Measurements from ENCODE around the gene OR1M1.
"Not testable (repeated sequence)": the region's sequence is repeated elsewhere in the genome, so short reads cannot be mapped to it uniquely, and the experiment has no call there.

The OR1M1 gene

GRCh38 chr19:9058905-9059667, 27.8 kb upstream of the OR1M1 start:
- no peak for DNase-seq (ENCODE audit: low spot score in 2 of 2)
- no peak for ATAC-seq (ENCODE audit: low read depth)

DNA sequence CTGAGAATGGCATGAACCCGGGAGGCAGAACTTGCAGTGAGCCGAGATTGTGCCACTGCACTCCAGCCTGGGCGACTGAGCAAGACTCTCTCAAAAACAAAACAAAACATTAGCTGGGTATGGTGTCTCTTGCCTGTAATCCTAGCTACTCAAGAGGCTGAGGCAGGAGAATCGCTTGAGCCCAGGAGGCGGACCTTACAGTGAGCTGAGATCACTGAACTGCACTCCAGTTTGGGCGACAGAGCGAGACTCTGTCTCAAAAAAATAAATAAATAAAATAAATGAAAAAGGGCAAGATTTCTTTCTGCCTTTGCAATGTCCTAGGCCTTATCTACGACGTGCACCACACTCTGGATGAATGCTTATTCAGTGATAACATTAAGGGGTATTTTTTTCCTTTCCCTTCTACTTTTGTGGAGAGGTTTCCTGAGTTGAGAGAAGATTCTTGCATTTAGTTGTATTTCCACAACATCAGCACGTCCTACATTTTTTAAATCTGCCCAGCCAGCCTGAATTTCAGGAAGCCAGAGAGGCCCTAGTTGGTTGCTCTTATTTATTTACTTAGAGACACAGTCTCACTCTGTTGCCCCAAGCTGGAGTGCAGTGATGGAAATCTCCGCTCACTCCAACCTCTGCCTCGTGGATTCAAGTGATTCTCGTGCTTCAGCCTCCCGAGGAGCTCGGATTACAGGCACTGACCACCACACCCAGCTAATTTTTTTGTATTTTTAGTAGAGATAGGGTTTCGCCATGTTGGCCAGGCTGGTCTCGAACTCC, 26.1 kb upstream of the OR1M1 start:
- Mint-ChIP-seq H3K9me3 (peaks cover 5% of the 10 kb centered on the region), H3K27me3 (peaks cover 2% of the 10 kb centered on the region), H3K36me3 (peaks cover 2% of the 10 kb centered on the region), H3K4me1 (no peaks in the 10 kb centered on the region), H3K27ac (no peak overlapping the region), H3K4me3 (no peak overlapping the region)
- ATAC-seq (ENCODE audit: low read depth) (no peak), DNase-seq (ENCODE audit: low spot score in 2 of 2) (no peak)

More at GRCh38 chr19:9058905-9059667, 27.8 kb upstream of the OR1M1 start:
- H3K4me1 Mint-ChIP-seq, result no peaks in the 10 kb centered on the region
- peaks cover 7% of the 10 kb centered on the region for H3K9me3 Mint-ChIP-seq
- peaks cover 2% of the 10 kb centered on the region for H3K27me3 Mint-ChIP-seq
- H3K36me3 Mint-ChIP-seq, result peaks cover 2% of the 10 kb centered on the region
- H3K27ac Mint-ChIP-seq, result no peak overlapping the region
- H3K4me3 Mint-ChIP-seq, result no peak overlapping the region

DNA sequence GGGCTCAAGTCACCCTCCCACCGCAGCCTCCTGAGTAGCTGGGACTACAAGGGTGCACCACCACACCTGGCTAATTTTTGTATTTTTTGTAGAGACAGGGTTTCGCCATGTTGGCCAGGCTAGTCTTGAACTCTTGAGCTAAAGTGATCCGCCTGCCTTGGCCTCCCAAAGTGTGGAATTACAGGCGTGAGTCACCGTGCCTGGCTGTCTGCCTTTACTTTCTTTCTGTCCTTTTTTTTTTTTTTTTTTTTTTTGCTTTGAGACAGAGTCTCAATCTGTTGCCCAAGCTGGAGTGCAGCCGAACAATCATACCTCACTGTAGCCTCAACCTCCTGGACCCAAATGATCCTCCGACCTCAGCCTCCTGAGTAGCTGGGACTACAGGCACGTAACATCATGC, 25.0 kb upstream of the OR1M1 start:
- Mint-ChIP-seq H3K27ac (no peak overlapping the region), H3K9me3 (peaks cover 5% of the 10 kb centered on the region), H3K4me1 (no peaks in the 10 kb centered on the region), H3K36me3 (peaks cover 2% of the 10 kb centered on the region), H3K4me3 (no peak overlapping the region), H3K27me3 (peaks cover 2% of the 10 kb centered on the region)
- ATAC-seq (ENCODE audit: low read depth) (no peak), DNase-seq (ENCODE audit: low spot score in 2 of 2) (no peak)

GRCh38 chr19:9065457-9066014, 21.3 kb upstream of the OR1M1 start:
- H3K4me1 Mint-ChIP-seq, result no peaks in the 10 kb centered on the region
- DNase-seq (ENCODE audit: low spot score in 2 of 2) (no peak), ATAC-seq (ENCODE audit: low read depth) (no peak)
- no peak overlapping the region for H3K27ac Mint-ChIP-seq
- H3K27me3 Mint-ChIP-seq, result no peaks in the 10 kb centered on the region
- H3K9me3 Mint-ChIP-seq, result peaks cover 3% of the 10 kb centered on the region
- no peaks in the 10 kb centered on the region for H3K36me3 Mint-ChIP-seq
- no peak overlapping the region for H3K4me3 Mint-ChIP-seq

GRCh38 chr19:9070066-9070465, 16.8 kb upstream of the OR1M1 start:
- H3K27ac Mint-ChIP-seq, result no peak overlapping the region
- H3K4me1 Mint-ChIP-seq, result no peaks in the 10 kb centered on the region
- ATAC-seq (ENCODE audit: low read depth), result no peak
- H3K27me3 Mint-ChIP-seq, result no peaks in the 10 kb centered on the region
- no peaks in the 10 kb centered on the region for H3K36me3 Mint-ChIP-seq
- DNase-seq (ENCODE audit: low spot score in 2 of 2), result no peak
- H3K9me3 Mint-ChIP-seq, result peaks cover 2% of the 10 kb centered on the region
- H3K4me3 Mint-ChIP-seq, result no peak overlapping the region

GRCh38 chr19:9071720-9072119, 15.1 kb upstream of the OR1M1 start:
- H3K27me3 Mint-ChIP-seq; H3K27ac Mint-ChIP-seq; H3K4me1 Mint-ChIP-seq; DNase-seq (ENCODE audit: low spot score in 2 of 2); H3K4me3 Mint-ChIP-seq; H3K9me3 Mint-ChIP-seq; H3K36me3 Mint-ChIP-seq; ATAC-seq (ENCODE audit: low read depth): not testable (repeated sequence)

DNA sequence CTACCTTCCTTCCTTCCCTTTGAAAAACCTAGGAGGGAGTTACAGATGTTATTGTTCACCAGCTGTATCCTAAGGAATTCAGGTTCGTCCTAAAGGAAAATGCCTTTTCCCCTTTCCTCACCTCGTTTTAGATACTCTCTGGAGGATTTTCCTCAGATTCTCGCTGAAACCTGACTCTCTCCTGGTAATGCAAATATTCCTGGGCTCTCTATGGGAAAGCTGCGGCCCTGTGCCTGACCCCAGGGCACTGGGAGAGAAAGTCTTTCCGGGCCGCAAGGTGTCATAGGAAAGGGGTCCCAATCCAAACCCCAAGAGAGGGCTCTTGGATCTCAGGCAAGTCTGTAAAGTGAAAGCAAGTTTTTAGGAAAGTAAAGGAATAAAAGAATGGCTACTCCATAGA, 13.1 kb upstream of the OR1M1 start:
- Mint-ChIP-seq H3K27me3 (no peaks in the 10 kb centered on the region), H3K36me3 (no peaks in the 10 kb centered on the region), H3K4me1 (no peaks in the 10 kb centered on the region)

GRCh38 chr19:9075064-9075949, 11.6 kb upstream of the OR1M1 start:
- H3K27me3 Mint-ChIP-seq, result no peaks in the 10 kb centered on the region
- DNase-seq (ENCODE audit: low spot score in 2 of 2) (no peak), ATAC-seq (ENCODE audit: low read depth) (no peak)
- H3K9me3 Mint-ChIP-seq, result no peaks in the 10 kb centered on the region
- no peaks in the 10 kb centered on the region for H3K36me3 Mint-ChIP-seq
- no peak overlapping the region for H3K4me3 Mint-ChIP-seq
- H3K4me1 Mint-ChIP-seq, result peaks cover 3% of the 10 kb centered on the region
- H3K27ac Mint-ChIP-seq, result no peak overlapping the region

More for the DNA sequence above, 13.1 kb upstream of the OR1M1 start:
- no peak overlapping the region for H3K4me3 Mint-ChIP-seq
- ATAC-seq (ENCODE audit: low read depth) (no peak), DNase-seq (ENCODE audit: low spot score in 2 of 2) (no peak)
- no peak overlapping the region for H3K27ac Mint-ChIP-seq
- no peaks in the 10 kb centered on the region for H3K9me3 Mint-ChIP-seq

DNA sequence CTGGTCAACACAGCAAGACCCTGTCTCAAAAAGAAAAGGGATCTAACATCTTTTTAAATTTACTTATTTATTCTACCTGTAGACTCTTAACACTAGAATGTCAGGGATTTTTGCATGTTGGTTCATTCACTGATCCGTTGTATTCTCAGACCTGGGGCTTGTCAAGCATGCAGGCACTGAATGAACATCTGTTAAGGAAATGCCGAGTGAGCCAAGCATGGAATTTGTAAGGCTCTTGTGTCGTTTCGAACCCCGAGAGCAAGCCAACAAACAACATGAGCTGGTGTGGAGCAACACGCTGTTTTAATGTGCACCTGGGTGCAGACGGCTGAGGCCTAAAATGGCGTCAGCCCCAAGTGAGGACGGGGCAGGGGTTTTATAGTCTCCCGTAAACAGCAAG, 10.0 kb upstream of the OR1M1 start:
- Mint-ChIP-seq H3K27ac (no peak overlapping the region), H3K9me3 (no peaks in the 10 kb centered on the region), H3K4me1 (peaks cover 3% of the 10 kb centered on the region), H3K4me3 (no peak overlapping the region), H3K36me3 (no peaks in the 10 kb centered on the region), H3K27me3 (no peaks in the 10 kb centered on the region)
- DNase-seq (ENCODE audit: low spot score in 2 of 2) (no peak), ATAC-seq (ENCODE audit: low read depth) (no peak)

GRCh38 chr19:9078651-9079050, 8.2 kb upstream of the OR1M1 start:
- H3K27me3 Mint-ChIP-seq, result no peaks in the 10 kb centered on the region
- H3K4me1 Mint-ChIP-seq, result peaks cover 3% of the 10 kb centered on the region
- DNase-seq (ENCODE audit: low spot score in 2 of 2), result no peak
- no peak overlapping the region for H3K4me3 Mint-ChIP-seq
- no peak for ATAC-seq (ENCODE audit: low read depth)
- H3K9me3 Mint-ChIP-seq, result no peaks in the 10 kb centered on the region
- H3K36me3 Mint-ChIP-seq, result no peaks in the 10 kb centered on the region
- H3K27ac Mint-ChIP-seq, result no peak overlapping the region

DNA sequence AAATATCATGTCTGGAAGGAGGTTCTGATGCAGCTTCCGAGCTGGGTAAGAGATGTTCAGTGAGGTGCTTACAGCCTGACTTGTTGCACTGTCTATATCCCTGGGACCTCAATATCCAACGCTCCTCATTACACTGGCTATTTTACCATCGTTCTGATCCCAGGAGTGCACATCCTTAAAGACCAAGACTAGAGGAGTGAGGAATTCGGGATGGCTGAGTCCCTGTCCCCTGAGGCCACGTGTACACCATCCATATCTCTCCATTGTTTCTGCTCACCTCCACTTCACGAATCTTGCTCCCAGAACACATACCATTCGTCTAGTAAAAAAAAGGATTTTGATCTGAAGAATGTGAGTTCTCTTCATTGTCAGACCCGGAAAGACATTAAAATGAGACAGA, 20.5 kb downstream of the OR1M1 start, which contains the start of gene OR7G2:
Gene OR7G2, minus strand, starts transcription at position 101 of the 400 bp plus-strand sequence. CDS start 4,232 bp downstream, outside the sequence.
- no peak within 1 kb of the TSS for H3K4me3 Mint-ChIP-seq
- no peaks in the 10 kb centered on the region for H3K36me3 Mint-ChIP-seq
- H3K9me3 Mint-ChIP-seq, result peaks cover 2% of the 10 kb centered on the region
- no peak for DNase-seq (ENCODE audit: low spot score in 2 of 2)
- no peak for ATAC-seq (ENCODE audit: low read depth)
- H3K27me3 Mint-ChIP-seq, result peaks cover 9% of the 10 kb centered on the region
- H3K27ac Mint-ChIP-seq, result no peak within 1 kb of the TSS
- H3K4me1 Mint-ChIP-seq, result no peaks in the 10 kb centered on the region

DNA sequence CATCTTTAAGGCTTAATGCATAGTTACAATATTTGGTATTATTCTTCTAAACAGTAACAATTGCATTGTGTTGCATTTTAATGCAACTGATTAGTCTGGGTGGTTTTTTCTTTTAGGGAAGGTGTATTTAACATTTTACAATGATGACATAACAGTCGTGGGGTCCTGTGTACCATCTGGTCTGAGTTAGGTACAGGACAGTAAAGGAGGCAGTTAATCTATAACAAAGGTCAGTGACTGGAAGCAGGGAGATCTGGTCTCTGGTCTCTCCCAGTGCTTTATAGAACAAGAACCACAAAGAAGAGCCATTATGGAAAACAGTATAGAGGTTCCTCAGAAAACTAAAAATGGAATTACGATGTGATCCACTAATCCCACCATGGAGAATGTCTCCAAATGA, 23.1 kb downstream of the OR1M1 start:
- H3K27ac Mint-ChIP-seq, result no peak overlapping the region
- no peak for DNase-seq (ENCODE audit: low spot score in 2 of 2)
- H3K4me3 Mint-ChIP-seq, result no peak overlapping the region
- H3K4me1 Mint-ChIP-seq, result no peaks in the 10 kb centered on the region
- H3K9me3 Mint-ChIP-seq, result peaks cover 2% of the 10 kb centered on the region
- no peaks in the 10 kb centered on the region for H3K36me3 Mint-ChIP-seq
- peaks cover 7% of the 10 kb centered on the region for H3K27me3 Mint-ChIP-seq
- ATAC-seq (ENCODE audit: low read depth), result no peak

DNA sequence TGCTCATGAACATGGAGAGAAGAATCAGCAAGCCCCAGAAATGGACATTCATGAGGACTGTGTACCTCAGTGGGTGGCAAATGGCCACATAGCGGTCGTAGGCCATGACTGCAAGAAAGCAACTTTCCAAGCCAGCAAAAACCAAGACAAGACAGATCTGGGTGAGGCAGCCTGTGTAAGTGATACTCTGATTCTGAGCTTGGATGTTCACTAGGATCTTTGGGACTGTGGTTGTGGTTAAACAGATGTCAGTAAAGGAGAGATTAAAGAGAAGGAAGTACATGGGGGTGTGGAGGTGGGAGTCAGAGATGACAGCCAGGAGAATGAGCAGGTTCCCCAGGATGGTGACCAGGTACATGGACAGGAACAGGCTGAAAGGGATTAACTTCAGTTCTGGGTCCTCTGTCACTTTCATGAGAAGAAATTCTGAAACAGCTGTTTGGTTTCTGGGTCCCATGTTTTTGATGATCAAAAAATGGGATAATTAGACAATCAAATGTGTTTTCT, 28.5 kb downstream of the OR1M1 start, which contains the start of gene OR7G1:
Gene OR7G1, minus strand, starts transcription at position 457 of the 507 bp plus-strand sequence. Its CDS starts 0 bp downstream, at position 457.
- H3K4me3 Mint-ChIP-seq, result no peak within 1 kb of the TSS
- peaks cover 2% of the 10 kb centered on the region for H3K27me3 Mint-ChIP-seq
- H3K4me1 Mint-ChIP-seq, result no peaks in the 10 kb centered on the region
- ATAC-seq (ENCODE audit: low read depth), result no peak
- no peaks in the 10 kb centered on the region for H3K9me3 Mint-ChIP-seq
- DNase-seq (ENCODE audit: low spot score in 2 of 2), result no peak
- no peaks in the 10 kb centered on the region for H3K36me3 Mint-ChIP-seq
- no peak within 1 kb of the TSS for H3K27ac Mint-ChIP-seq
